DOHH2 (cell line): Measurements from ENCODE around the gene ANXA9.

Source experiments
- H3F3A ChIP-seq: fragments of 200-600 bp; sonication (generic), shearing (Covaris generic); 2 replicates; pipeline ENCODE4 v1.6.0; 2016; ENCODE audit warnings: antibody characterized with exemption, mild to moderate bottlenecking; ENCODE audit not compliant: control insufficient read depth, insufficient read depth
- H3K27ac ChIP-seq: fragments of 200-600 bp; sonication (generic); 2 replicates; pipeline ENCODE4 v1.5.1; 2014; ENCODE audit warnings: low read depth, mild to moderate bottlenecking, low read length, moderate library complexity
- H3K27me3 ChIP-seq: fragments of 200-600 bp; sonication (generic); 2 replicates; pipeline ENCODE4 v1.6.1; 2014; ENCODE audit warnings: mild to moderate bottlenecking, low read length, mixed read lengths; ENCODE audit not compliant: control insufficient read depth
- H3K36me3 ChIP-seq: fragments of 200-600 bp; sonication (generic); 2 replicates; pipeline ENCODE4 v1.6.1; 2014; ENCODE audit warnings: mild to moderate bottlenecking, low read length, moderate library complexity, mixed read lengths; ENCODE audit not compliant: control insufficient read depth
- H3K4me1 ChIP-seq: fragments of 200-600 bp; sonication (generic); 2 replicates; pipeline ENCODE4 v1.6.1; 2014; ENCODE audit warnings: mild to moderate bottlenecking, low read length, mixed read lengths; ENCODE audit not compliant: control insufficient read depth
- H3K4me2 ChIP-seq: fragments of 200-600 bp; sonication (generic); 2 replicates; pipeline ENCODE4 v1.6.0; 2014; ENCODE audit warnings: mild to moderate bottlenecking, low read length, moderate library complexity
- H3K4me3 ChIP-seq: fragments of 200-600 bp; sonication (generic); 2 replicates; pipeline ENCODE4 v1.5.1; 2014; ENCODE audit warnings: mild to moderate bottlenecking, low read length, mixed read lengths
- H3K79me2 ChIP-seq: fragments of 200-600 bp; sonication (generic); 2 replicates; pipeline ENCODE4 v1.6.1; 2014; ENCODE audit warnings: mild to moderate bottlenecking, low read length, mixed read lengths; ENCODE audit not compliant: control insufficient read depth
- H3K9me2 ChIP-seq: fragments of 200-600 bp; sonication (generic); replicated peaks from 2 replicates; pipeline ENCODE4 v1.6.1; 2014; ENCODE audit warnings: mild to moderate bottlenecking, low read length, mixed read lengths; ENCODE audit not compliant: control insufficient read depth
- H3K9me3 ChIP-seq: fragments of 200-600 bp; sonication (generic); 2 replicates; pipeline ENCODE4 v1.6.1; 2014; ENCODE audit warnings: antibody characterized with exemption, low read length, mixed read lengths; ENCODE audit not compliant: control insufficient read depth, insufficient read depth
- H4K20me1 ChIP-seq: fragments of 200-600 bp; sonication (generic); 2 replicates; pipeline ENCODE4 v1.6.0; 2014; ENCODE audit warnings: low read depth, mild to moderate bottlenecking, antibody characterized with exemption, low read length, moderate library complexity; ENCODE audit not compliant: control insufficient read depth, insufficient read depth
- CTCF ChIP-seq: fragments of 200-600 bp; sonication (generic); IDR thresholded peaks from one replicate; pipeline ENCODE4 v1.5.1; 2014; ENCODE audit warnings: antibody characterized with exemption, mild to moderate bottlenecking, low read depth, low read length; ENCODE audit not compliant: poor library complexity, severe bottlenecking
- EZH2phosphoT487 ChIP-seq: fragments of 200-600 bp; sonication (generic); IDR thresholded peaks from 2 replicates; pipeline ENCODE4 v1.6.1; 2017; ENCODE audit warnings: borderline replicate concordance, mild to moderate bottlenecking, antibody characterized with exemption, low read length, moderate library complexity, mixed read lengths

The ANXA9 gene

GRCh38 chr1:150965605-150966004, 16.5 kb upstream of the ANXA9 start:
- Histone ChIP-seq H3K4me3 (no peak overlapping the region), H3K9me3 (no peaks in the 10 kb centered on the region), H3K4me1 (0 out of 2 replicates have a peak, but pooled peaks cover 1% of the 10 kb centered on the region), H3F3A (peaks cover 11% of the 10 kb centered on the region), H3K36me3 (peaks cover 84% of the 10 kb centered on the region), H3K9me2 (no peaks in the 10 kb centered on the region), H3K27me3 (no peaks in the 10 kb centered on the region), H3K4me2 (no peak overlapping the region), H3K79me2 (peaks cover 22% of the 10 kb centered on the region), H4K20me1 (no peaks in the 10 kb centered on the region; the same call in 1 of the 2 replicates), H3K27ac (no peak overlapping the region)
- no peak for TF ChIP-seq EZH2phosphoT487

GRCh38 chr1:150966011-150966410, 16.1 kb upstream of the ANXA9 start:
- TF ChIP-seq EZH2phosphoT487 (no peak), CTCF (no peak)
- Histone ChIP-seq H3K9me3 (no peaks in the 10 kb centered on the region), H3K4me1 (0 out of 2 replicates have a peak, but pooled peaks cover 3% of the 10 kb centered on the region), H3K27me3 (no peaks in the 10 kb centered on the region), H3K4me2 (no peak overlapping the region), H3K36me3 (peaks cover 84% of the 10 kb centered on the region), H3F3A (peaks cover 11% of the 10 kb centered on the region), H3K9me2 (no peaks in the 10 kb centered on the region), H3K4me3 (no peak overlapping the region), H3K79me2 (peaks cover 27% of the 10 kb centered on the region), H4K20me1 (peaks cover 2% of the 10 kb centered on the region; the same call in 1 of the 2 replicates), H3K27ac (no peak overlapping the region)

DNA sequence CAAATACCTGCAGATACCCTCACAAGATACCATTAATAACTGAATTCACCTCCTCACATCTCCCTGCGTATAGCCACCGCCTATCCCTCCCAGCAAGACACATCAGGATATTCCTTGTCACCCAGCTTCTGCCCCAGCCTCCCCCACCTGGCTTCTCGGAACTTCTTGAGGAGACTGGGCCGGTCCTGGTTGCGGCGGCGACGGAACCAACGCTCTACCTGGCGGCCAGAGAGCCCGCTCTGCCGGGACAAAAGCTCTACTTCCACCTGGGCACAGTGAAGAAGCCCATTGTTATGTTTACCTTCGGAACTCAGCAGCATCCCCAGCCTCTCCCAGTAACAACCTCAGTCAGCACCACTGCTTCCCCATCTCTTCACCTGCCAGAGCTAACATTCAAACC, 14.2 kb upstream of the ANXA9 start:
- Histone ChIP-seq H3K79me2 (peaks cover 46% of the 10 kb centered on the region), H3K36me3 (peaks cover 83% of the 10 kb centered on the region), H3K27me3 (no peaks in the 10 kb centered on the region)

GRCh38 chr1:150968491-150968890, 13.6 kb upstream of the ANXA9 start:
- peaks cover 83% of the 10 kb centered on the region for H3K36me3 ChIP-seq
- peaks cover 51% of the 10 kb centered on the region for H3K79me2 ChIP-seq
- H3K9me2 ChIP-seq, result no peaks in the 10 kb centered on the region
- peaks cover 8% of the 10 kb centered on the region for H3F3A ChIP-seq
- H4K20me1 ChIP-seq, result peaks cover 3% of the 10 kb centered on the region; the same call in 1 of the 2 replicates
- H3K4me3 ChIP-seq, result no peak overlapping the region
- no peak overlapping the region for H3K27ac ChIP-seq
- no peak overlapping the region for H3K4me2 ChIP-seq
- peaks cover 24% of the 10 kb centered on the region for H3K4me1 ChIP-seq
- H3K27me3 ChIP-seq, result no peaks in the 10 kb centered on the region
- no peak for TF ChIP-seq CTCF
- TF ChIP-seq EZH2phosphoT487, result no peak
- no peaks in the 10 kb centered on the region for H3K9me3 ChIP-seq

More for the DNA sequence above, 14.2 kb upstream of the ANXA9 start:
- Histone ChIP-seq H3K27ac (no peak overlapping the region), H3K4me3 (no peak overlapping the region), H3K9me2 (no peaks in the 10 kb centered on the region), H4K20me1 (peaks cover 3% of the 10 kb centered on the region; the same call in 1 of the 2 replicates), H3K9me3 (no peaks in the 10 kb centered on the region), H3K4me2 (no peak overlapping the region), H3F3A (peaks cover 8% of the 10 kb centered on the region), H3K4me1 (peaks cover 19% of the 10 kb centered on the region)
- TF ChIP-seq EZH2phosphoT487 (no peak), CTCF (no peak)
